Liver (tissue), 9 donors: ENCODE data around the gene MAN2C1. TPM values are rescaled to one million over a fixed set of nuclear protein-coding genes. Genes with fewer than 3 reads are reported as not detected.

Experiments
- DNase-seq: peaks from one replicate; pipeline ENCODE4 v3.0.0-alpha.2; 2017; ENCODE audit warnings: low spot score
- H3K27ac ChIP-seq, 2 donors: one replicate each; pipeline ENCODE4 v1.7.0; 2013; ENCODE audit warnings: inconsistent platforms in 2 of 2, low read length in 2 of 2, control low read depth in 1 of 2, low read depth in 1 of 2, mild to moderate bottlenecking in 1 of 2
- H3K27me3 ChIP-seq, 4 donors: one replicate each; pipeline versions ENCODE4 v1.6.1 to v1.7.0; 2013; ENCODE audit warnings: low read length in 3 of 4, inconsistent platforms in 1 of 4, mild to moderate bottlenecking in 1 of 4, moderate library complexity in 1 of 4; ENCODE audit not compliant: control insufficient read depth in 4 of 4, insufficient read depth in 4 of 4
- H3K36me3 ChIP-seq, 4 donors: one replicate each; pipeline versions ENCODE4 v1.6.1 to v1.7.0; 2013; ENCODE audit warnings: low read length in 3 of 4, mild to moderate bottlenecking in 3 of 4, low read depth in 1 of 4, moderate library complexity in 1 of 4; ENCODE audit not compliant: control insufficient read depth in 4 of 4, insufficient read depth in 3 of 4
- H3K4me1 ChIP-seq, 4 donors: one replicate each; pipeline versions ENCODE4 v1.6.1 to v1.7.0; 2013; ENCODE audit warnings: low read length in 3 of 4, mild to moderate bottlenecking in 3 of 4, moderate library complexity in 1 of 4; ENCODE audit not compliant: control insufficient read depth in 4 of 4, insufficient read depth in 4 of 4
- H3K4me3 ChIP-seq, 3 donors: one replicate each; pipeline versions ENCODE4 v1.6.1 to v1.7.0; 2013; ENCODE audit warnings: low read length in 3 of 3, control low read depth in 1 of 3, low read depth in 1 of 3, mild to moderate bottlenecking in 1 of 3
- H3K9ac ChIP-seq, 2 donors: one replicate each; pipeline ENCODE4 v1.7.0; 2013; ENCODE audit warnings: low read length in 2 of 2, mild to moderate bottlenecking in 2 of 2, moderate library complexity in 2 of 2, control low read depth in 1 of 2, low read depth in 1 of 2
- H3K9me3 ChIP-seq, 4 donors: one replicate each; pipeline versions ENCODE4 v1.6.1 to v1.7.0; 2013; ENCODE audit warnings: low read length in 3 of 4; ENCODE audit not compliant: control insufficient read depth in 4 of 4
- ATF3 ChIP-seq: IDR thresholded peaks from 2 replicates; pipeline ENCODE4 v1.6.1; 2016; ENCODE audit warnings: antibody characterized with exemption
- CTCF ChIP-seq: fragments of 150-350 bp; IDR thresholded peaks from 2 replicates; pipeline ENCODE4 v1.5.1; 2017; ENCODE audit warnings: improper control_type of control experiment, low read depth, low read length; ENCODE audit not compliant: missing input control
- FOXA1 ChIP-seq: IDR thresholded peaks from 2 replicates; pipeline ENCODE4 v1.6.1; 2016; ENCODE audit warnings: antibody characterized with exemption
- FOXA2 ChIP-seq: IDR thresholded peaks from 2 replicates; pipeline ENCODE4 v1.6.1; 2016; ENCODE audit warnings: antibody characterized with exemption
- GABPA ChIP-seq, 2 donors: IDR thresholded peaks in 1 of 2; conservative IDR thresholded peaks in 1 of 2; 2 replicates each; pipeline ENCODE4 v1.6.1; 2016; ENCODE audit warnings: antibody characterized with exemption in 2 of 2, mild to moderate bottlenecking in 1 of 2, moderate library complexity in 1 of 2
- HNF4A ChIP-seq, 2 donors: conservative IDR thresholded peaks; 2 replicates each; pipeline ENCODE4 v1.6.1; 2016; ENCODE audit warnings: antibody characterized with exemption in 2 of 2, mild to moderate bottlenecking in 2 of 2
- HNF4G ChIP-seq: IDR thresholded peaks from 2 replicates; pipeline ENCODE4 v1.6.1; 2016; ENCODE audit warnings: antibody characterized with exemption
- JUND ChIP-seq, 2 donors: IDR thresholded peaks; 2 replicates each; pipeline ENCODE4 v1.6.1; 2016; ENCODE audit warnings: antibody characterized with exemption in 2 of 2
- MAX ChIP-seq: IDR thresholded peaks from 2 replicates; pipeline ENCODE4 v1.6.1; 2016; ENCODE audit warnings: antibody characterized with exemption
- NR2F2 ChIP-seq: IDR thresholded peaks from 2 replicates; pipeline ENCODE4 v1.6.1; 2016; ENCODE audit warnings: antibody characterized with exemption
- RAD21 ChIP-seq, 2 donors: IDR thresholded peaks; 2 replicates each; pipeline ENCODE4 v1.6.1; 2016; ENCODE audit warnings: antibody characterized with exemption in 2 of 2, mild to moderate bottlenecking in 2 of 2
- RXRA ChIP-seq, 2 donors: IDR thresholded peaks; 2 replicates each; pipeline ENCODE4 v1.6.1; 2017 to 2018; ENCODE audit warnings: antibody characterized with exemption in 2 of 2, mild to moderate bottlenecking in 1 of 2
- TAF1 ChIP-seq: conservative IDR thresholded peaks from 2 replicates; pipeline ENCODE4 v1.6.1; 2016; ENCODE audit warnings: antibody characterized with exemption, mild to moderate bottlenecking
- YY1 ChIP-seq: IDR thresholded peaks from 2 replicates; pipeline ENCODE4 v1.6.1; 2016; ENCODE audit warnings: antibody characterized with exemption, mild to moderate bottlenecking
- WGBS: extraction: QIAGEN DNeasy Blood & Tissue Kit; methylation state at CpG from one replicate; pipeline ENCODE4 v1.1.7; 2013; 5-methylcytosine and 5-hydroxymethylcytosine counted together
- polyA plus RNA-seq, 2 donors: library from polyadenylated mRNA; stranded (reverse) in 1 of 2; unstranded in 1 of 2; fragments of 200-250 nt in 1 of 2; fragments of >200 nt in 1 of 2; fragmentation: Nextera tagmentation in 1 of 2; extraction: Ambion mirVana in 1 of 2; gene quantifications; one replicate each; pipeline versions ENCODE4 v1.2.1 to v1.2.3, GENCODE V29; 2013 to 2015
- total RNA-seq, 2 donors: library from RNA; depleted of rRNA; stranded (reverse); fragments of >200 nt; gene quantifications; one replicate each; pipeline ENCODE4 v1.2.3, GENCODE V29; 2014
- TF ChIP-seq, protein P1 (sequence below): IDR thresholded peaks from 2 replicates; pipeline ENCODE4 v1.6.1; 2016; ENCODE audit warnings: antibody characterized with exemption
- TF ChIP-seq, protein P2 (sequence below): IDR thresholded peaks from 2 replicates; pipeline ENCODE4 v1.6.1; 2016; ENCODE audit warnings: antibody characterized with exemption, mild to moderate bottlenecking
- donor health status: healthy.
- donor health status: healthy.
- donor health status: healthy.
- donor health status: healthy.
- donor health status: healthy.

Gene MAN2C1
- total and polyA plus RNA-seq, 4 donors = 44.3 to 143 (median 59.6) TPM

DNA sequence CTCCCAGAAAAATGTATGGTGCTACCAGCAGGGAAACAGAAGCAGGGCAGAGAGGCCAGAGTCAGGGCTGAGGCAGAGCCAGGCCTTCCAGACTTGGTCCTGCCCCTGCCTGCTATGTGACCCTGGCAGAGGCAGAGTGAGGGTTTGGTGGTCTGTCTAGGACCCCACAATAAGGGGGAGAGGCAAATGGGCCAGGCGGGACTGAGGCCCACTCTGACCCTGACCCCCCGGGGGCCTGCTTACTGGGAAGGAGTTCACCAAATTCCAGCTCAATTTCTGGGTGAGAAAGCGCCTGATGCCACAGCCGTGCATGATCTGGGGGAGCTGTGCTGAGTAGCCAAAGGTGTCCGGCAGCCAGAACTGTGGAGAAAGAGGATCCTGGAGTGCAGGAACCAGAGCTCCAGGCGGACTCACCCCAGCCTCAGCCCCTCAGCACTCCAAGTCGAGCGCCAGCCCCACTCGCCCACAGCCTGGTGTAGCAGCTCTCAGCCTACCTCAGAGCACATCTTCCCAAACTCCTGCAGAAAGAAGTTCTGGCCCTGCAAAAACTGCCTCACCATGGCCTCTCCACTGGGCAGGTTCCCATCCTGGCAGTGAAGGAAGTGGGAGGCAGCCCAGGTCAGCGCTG is 6.9 kb downstream of the MAN2C1 start:
- Histone ChIP-seq H3K27me3 (no peaks in the 10 kb centered on the region), H3K4me3 (no peak overlapping the region), H3K9ac (no peak overlapping the region), H3K27ac (no peak overlapping the region), H3K4me1 (no peaks in the 10 kb centered on the region), H3K9me3 (no peaks in the 10 kb centered on the region), H3K36me3 (peaks cover 15 to 85% (median 37%) of the 10 kb centered on the region in 4 donors)
- no peak for DNase-seq
- TF ChIP-seq, protein P1, sequence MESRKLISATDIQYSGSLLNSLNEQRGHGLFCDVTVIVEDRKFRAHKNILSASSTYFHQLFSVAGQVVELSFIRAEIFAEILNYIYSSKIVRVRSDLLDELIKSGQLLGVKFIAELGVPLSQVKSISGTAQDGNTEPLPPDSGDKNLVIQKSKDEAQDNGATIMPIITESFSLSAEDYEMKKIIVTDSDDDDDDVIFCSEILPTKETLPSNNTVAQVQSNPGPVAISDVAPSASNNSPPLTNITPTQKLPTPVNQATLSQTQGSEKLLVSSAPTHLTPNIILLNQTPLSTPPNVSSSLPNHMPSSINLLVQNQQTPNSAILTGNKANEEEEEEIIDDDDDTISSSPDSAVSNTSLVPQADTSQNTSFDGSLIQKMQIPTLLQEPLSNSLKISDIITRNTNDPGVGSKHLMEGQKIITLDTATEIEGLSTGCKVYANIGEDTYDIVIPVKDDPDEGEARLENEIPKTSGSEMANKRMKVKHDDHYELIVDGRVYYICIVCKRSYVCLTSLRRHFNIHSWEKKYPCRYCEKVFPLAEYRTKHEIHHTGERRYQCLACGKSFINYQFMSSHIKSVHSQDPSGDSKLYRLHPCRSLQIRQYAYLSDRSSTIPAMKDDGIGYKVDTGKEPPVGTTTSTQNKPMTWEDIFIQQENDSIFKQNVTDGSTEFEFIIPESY = no peak
- TF ChIP-seq RAD21 (IDR thresholded peaks at IDR 0.05) (no peak), CTCF (no peak), TAF1 (no peak), GABPA (IDR thresholded peaks at IDR 0.05 in 1 of 2, conservative IDR thresholded peaks at IDR 0.05 in 1 of 2) (no peak), RXRA (IDR thresholded peaks at IDR 0.05) (no peak), HNF4G (no peak), FOXA1 (no peak), JUND (IDR thresholded peaks at IDR 0.05) (no peak), YY1 (no peak), FOXA2 (no peak), NR2F2 (no peak), HNF4A (conservative IDR thresholded peaks at IDR 0.05) (no peak), MAX (no peak), ATF3 (no peak)
- TF ChIP-seq, protein P2, sequence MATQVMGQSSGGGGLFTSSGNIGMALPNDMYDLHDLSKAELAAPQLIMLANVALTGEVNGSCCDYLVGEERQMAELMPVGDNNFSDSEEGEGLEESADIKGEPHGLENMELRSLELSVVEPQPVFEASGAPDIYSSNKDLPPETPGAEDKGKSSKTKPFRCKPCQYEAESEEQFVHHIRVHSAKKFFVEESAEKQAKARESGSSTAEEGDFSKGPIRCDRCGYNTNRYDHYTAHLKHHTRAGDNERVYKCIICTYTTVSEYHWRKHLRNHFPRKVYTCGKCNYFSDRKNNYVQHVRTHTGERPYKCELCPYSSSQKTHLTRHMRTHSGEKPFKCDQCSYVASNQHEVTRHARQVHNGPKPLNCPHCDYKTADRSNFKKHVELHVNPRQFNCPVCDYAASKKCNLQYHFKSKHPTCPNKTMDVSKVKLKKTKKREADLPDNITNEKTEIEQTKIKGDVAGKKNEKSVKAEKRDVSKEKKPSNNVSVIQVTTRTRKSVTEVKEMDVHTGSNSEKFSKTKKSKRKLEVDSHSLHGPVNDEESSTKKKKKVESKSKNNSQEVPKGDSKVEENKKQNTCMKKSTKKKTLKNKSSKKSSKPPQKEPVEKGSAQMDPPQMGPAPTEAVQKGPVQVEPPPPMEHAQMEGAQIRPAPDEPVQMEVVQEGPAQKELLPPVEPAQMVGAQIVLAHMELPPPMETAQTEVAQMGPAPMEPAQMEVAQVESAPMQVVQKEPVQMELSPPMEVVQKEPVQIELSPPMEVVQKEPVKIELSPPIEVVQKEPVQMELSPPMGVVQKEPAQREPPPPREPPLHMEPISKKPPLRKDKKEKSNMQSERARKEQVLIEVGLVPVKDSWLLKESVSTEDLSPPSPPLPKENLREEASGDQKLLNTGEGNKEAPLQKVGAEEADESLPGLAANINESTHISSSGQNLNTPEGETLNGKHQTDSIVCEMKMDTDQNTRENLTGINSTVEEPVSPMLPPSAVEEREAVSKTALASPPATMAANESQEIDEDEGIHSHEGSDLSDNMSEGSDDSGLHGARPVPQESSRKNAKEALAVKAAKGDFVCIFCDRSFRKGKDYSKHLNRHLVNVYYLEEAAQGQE = no peak
- WGBS = 98% methylated on average over 10 of the region's 10 CpGs
